ENCODE data around the gene KIAA1671.

GRCh38 chr22:25221790-25222189 is 269.3 kb downstream of the KIAA1671 start:
- TF ChIP-seq HNF4A (conservative IDR thresholded peaks at IDR 0.05) = no peak
- TF ChIP-seq CTCF (IDR thresholded peaks at IDR 0.05; ENCODE audit: low read depth, low read length, missing input control) = no peak
- no peak for TF ChIP-seq YY1 (IDR thresholded peaks at IDR 0.05)
- TF ChIP-seq GABPA (IDR thresholded peaks at IDR 0.05 in 1 of 2, conservative IDR thresholded peaks at IDR 0.05 in 1 of 2) = no peak
- TF ChIP-seq REST (IDR thresholded peaks at IDR 0.05) = no peak
- no peak for TF ChIP-seq SP1 (IDR thresholded peaks at IDR 0.05)
- no peak for TF ChIP-seq MAX (IDR thresholded peaks at IDR 0.05)
- no peak for TF ChIP-seq JUND (IDR thresholded peaks at IDR 0.05)

Data from liver (tissue), 3 donors.